Measurements from ENCODE around the gene RIMKLA. TPM values are rescaled to one million over a fixed set of nuclear protein-coding genes. Genes with fewer than 3 reads are reported as not detected.

RIMKLA gene
- total and polyA plus RNA-seq, 2 donors (not counting 3 experiments of a cell fraction or from before 2014, with no cell fraction given), result 0.01 TPM; not detected in 1

DNA sequence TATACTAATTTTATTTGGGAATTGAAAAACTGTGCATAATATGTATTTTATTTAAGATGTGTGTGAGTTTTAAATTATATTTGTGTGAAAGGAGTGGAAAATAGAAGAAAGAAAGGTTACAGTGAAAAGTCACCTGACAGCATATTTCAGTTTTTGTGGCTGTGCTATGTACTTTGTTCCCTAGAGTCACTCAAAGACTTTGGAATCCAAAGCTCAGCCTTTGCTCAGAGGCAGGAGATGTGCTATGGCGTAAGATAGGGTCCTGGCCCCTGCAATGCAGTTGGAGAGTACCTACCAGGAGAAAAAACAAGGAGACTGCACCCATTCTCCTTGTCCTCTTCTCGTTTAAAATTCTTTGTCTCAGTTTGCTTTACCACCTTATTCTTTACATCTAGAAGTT lies 85.4 kb downstream of the RIMKLA start:
- peaks cover 13 to 17% of the 10 kb centered on the region in 2 experiments for H3K27me3 ChIP-seq (ENCODE audit: control insufficient read depth in 2 of 2, insufficient read depth in 2 of 2, low read length in 2 of 2)
- no TSS peak for BruUV-seq (replicated peaks)
- no peaks in the 10 kb centered on the region for H3K79me2 ChIP-seq (ENCODE audit: control insufficient read depth, insufficient read depth, low read length)
- H2AFZ ChIP-seq (ENCODE audit: low read depth, low read length), result no peak overlapping the region
- FAIRE-seq, result no peak
- POLR2A ChIA-PET, result no interaction called here
- no peak for DNase-seq (ENCODE audit: low read depth, low spot score)
- dilution Hi-C loops (cut with MboI; ENCODE audit: extremely low pct_ligation_motif_present, low sequenced_read_pairs), result no loop called here
- H3K27ac ChIP-seq (ENCODE audit: insufficient read depth, low read depth, low read length), result no peak overlapping the region
- no peaks in the 10 kb centered on the region for H4K20me1 ChIP-seq (replicated peaks; ENCODE audit: control insufficient read depth, extremely low read depth, insufficient read depth, low read length)
- TF ChIP-seq, protein P1, sequence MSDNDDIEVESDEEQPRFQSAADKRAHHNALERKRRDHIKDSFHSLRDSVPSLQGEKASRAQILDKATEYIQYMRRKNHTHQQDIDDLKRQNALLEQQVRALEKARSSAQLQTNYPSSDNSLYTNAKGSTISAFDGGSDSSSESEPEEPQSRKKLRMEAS (IDR thresholded peaks at IDR 0.05; ENCODE audit: insufficient read depth, insufficient read length), result no peak
- TF ChIP-seq GATA2 (IDR thresholded peaks at IDR 0.05; ENCODE audit: insufficient read depth, insufficient read length, low read depth, low read length) (no peak), FOS (IDR thresholded peaks at IDR 0.05; ENCODE audit: borderline replicate concordance, insufficient read depth, low read length) (no peak), MYC (IDR thresholded peaks at IDR 0.05; ENCODE audit: low read depth, low read length) (no peak), JUN (IDR thresholded peaks at IDR 0.05; ENCODE audit: borderline replicate concordance, insufficient read depth, insufficient read length, low read depth) (no peak), EZH2 (IDR thresholded peaks at IDR 0.05; ENCODE audit: borderline replicate concordance, low read depth, low read length, severe bottlenecking) (no peak), POLR2A (IDR thresholded peaks at IDR 0.05; ENCODE audit: low read depth, low read length) (no peak), POLR2AphosphoS5 (IDR thresholded peaks at IDR 0.05; ENCODE audit: insufficient read depth, low read depth, low read length) (no peak)
- TF ChIP-seq, protein P2, sequence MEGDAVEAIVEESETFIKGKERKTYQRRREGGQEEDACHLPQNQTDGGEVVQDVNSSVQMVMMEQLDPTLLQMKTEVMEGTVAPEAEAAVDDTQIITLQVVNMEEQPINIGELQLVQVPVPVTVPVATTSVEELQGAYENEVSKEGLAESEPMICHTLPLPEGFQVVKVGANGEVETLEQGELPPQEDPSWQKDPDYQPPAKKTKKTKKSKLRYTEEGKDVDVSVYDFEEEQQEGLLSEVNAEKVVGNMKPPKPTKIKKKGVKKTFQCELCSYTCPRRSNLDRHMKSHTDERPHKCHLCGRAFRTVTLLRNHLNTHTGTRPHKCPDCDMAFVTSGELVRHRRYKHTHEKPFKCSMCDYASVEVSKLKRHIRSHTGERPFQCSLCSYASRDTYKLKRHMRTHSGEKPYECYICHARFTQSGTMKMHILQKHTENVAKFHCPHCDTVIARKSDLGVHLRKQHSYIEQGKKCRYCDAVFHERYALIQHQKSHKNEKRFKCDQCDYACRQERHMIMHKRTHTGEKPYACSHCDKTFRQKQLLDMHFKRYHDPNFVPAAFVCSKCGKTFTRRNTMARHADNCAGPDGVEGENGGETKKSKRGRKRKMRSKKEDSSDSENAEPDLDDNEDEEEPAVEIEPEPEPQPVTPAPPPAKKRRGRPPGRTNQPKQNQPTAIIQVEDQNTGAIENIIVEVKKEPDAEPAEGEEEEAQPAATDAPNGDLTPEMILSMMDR (IDR thresholded peaks at IDR 0.05; ENCODE audit: extremely low read depth in 1 of 2, insufficient read depth in 1 of 2, low read depth in 1 of 2, low read length in 2 of 2), result no peak
- CTCF ChIA-PET, result no interaction called here
- H3K36me3 ChIP-seq (ENCODE audit: control insufficient read depth in 2 of 2, extremely low read depth in 1 of 2, insufficient read depth in 2 of 2, low read length in 2 of 2), result no peaks in the 10 kb centered on the region
- no peak overlapping the region for H3K4me3 ChIP-seq (replicated peaks in 1 of 3; ENCODE audit: insufficient read depth in 1 of 3, low read depth in 1 of 3, low read length in 3 of 3)
- no peaks in the 10 kb centered on the region for H3K9me3 ChIP-seq (replicated peaks; ENCODE audit: control insufficient read depth, insufficient read depth, low read length)
- H3K4me2 ChIP-seq (ENCODE audit: insufficient read depth, low read length), result no peak overlapping the region
- intact Hi-C loops (cut with micrococcal nuclease), result no loop called here
- H3K9ac ChIP-seq (replicated peaks; ENCODE audit: extremely low read depth, insufficient read depth, low read length), result no peak overlapping the region
- H3K9me1 ChIP-seq (replicated peaks; ENCODE audit: control insufficient read depth, extremely low read depth, insufficient read depth, low read length), result no peaks in the 10 kb centered on the region
- H3K4me1 ChIP-seq (ENCODE audit: control insufficient read depth, extremely low read depth, insufficient read depth, low read length), result peaks cover 7% of the 10 kb centered on the region
